CD14-positive monocyte (primary cell): Measurements from ENCODE around the gene SPARC. TPM values are rescaled to one million over a fixed set of nuclear protein-coding genes. Genes with fewer than 3 reads are reported as not detected.
A peak's percentile ranks its signal among the peaks of the same experiment; 100 is the strongest.

Experiments used
- DNase-seq, 3 donors: peaks; one replicate each; pipeline ENCODE4 v3.0.0-alpha.2; 2011 to 2022
- H2AFZ ChIP-seq: 2 replicates; pipeline ENCODE4 v1.6.0; 2012; ENCODE audit warnings: mild to moderate bottlenecking, low read depth, low read length, inconsistent platforms; ENCODE audit not compliant: insufficient read depth, poor library complexity, severe bottlenecking
- H3K27ac ChIP-seq, 2 donors: 1 replicate in 1 of 2; 2 replicates in 1 of 2; pipeline ENCODE4 v1.5.1; 2012 to 2013; ENCODE audit warnings: low read length in 2 of 2, control low read depth in 1 of 2, inconsistent platforms in 1 of 2, low read depth in 1 of 2, mild to moderate bottlenecking in 1 of 2
- H3K27me3 ChIP-seq, 2 donors: one replicate each; pipeline versions ENCODE4 v1.6.0 to v1.6.1; 2011 to 2013; ENCODE audit warnings: low read length in 2 of 2; ENCODE audit not compliant: control insufficient read depth in 2 of 2, insufficient read depth in 2 of 2
- H3K36me3 ChIP-seq, 2 donors: replicated peaks in 1 of 2; 1 replicate in 1 of 2; 2 replicates in 1 of 2; pipeline versions ENCODE4 v1.5.1 to v1.6.1; 2012 to 2013; ENCODE audit warnings: low read length in 2 of 2, control low read depth in 1 of 2, inconsistent platforms in 1 of 2, mild to moderate bottlenecking in 1 of 2; ENCODE audit not compliant: insufficient read depth in 2 of 2, control insufficient read depth in 1 of 2
- H3K4me1 ChIP-seq, 2 donors: 1 replicate in 1 of 2; 2 replicates in 1 of 2; pipeline versions ENCODE4 v1.5.1 to v1.6.1; 2012 to 2013; ENCODE audit warnings: low read length in 2 of 2, control low read depth in 1 of 2, inconsistent platforms in 1 of 2, mild to moderate bottlenecking in 1 of 2, moderate library complexity in 1 of 2; ENCODE audit not compliant: insufficient read depth in 2 of 2, control insufficient read depth in 1 of 2
- H3K4me2 ChIP-seq: replicated peaks from 2 replicates; pipeline ENCODE3; 2012; ENCODE audit warnings: low read length, moderate library complexity, mild to moderate bottlenecking; ENCODE audit not compliant: poor library complexity, severe bottlenecking; ENCODE audit errors: extremely low read depth
- H3K4me3 ChIP-seq, 3 experiments: fragments of 200-600 bp in 1 of 3; sonication (generic) in 1 of 3; replicated peaks in 1 of 3; 1 replicate in 2 of 3; 2 replicates in 1 of 3; pipeline ENCODE4 v1.5.1; 2011 to 2013; ENCODE audit warnings: low read length in 3 of 3, mild to moderate bottlenecking in 3 of 3, control low read depth in 2 of 3, low read depth in 2 of 3, inconsistent platforms in 1 of 3, moderate library complexity in 1 of 3
- H3K79me2 ChIP-seq: 2 replicates; pipeline ENCODE4 v1.6.0; 2012; ENCODE audit warnings: mild to moderate bottlenecking, control low read depth, inconsistent platforms, low read length, moderate library complexity; ENCODE audit not compliant: insufficient read depth
- H3K9ac ChIP-seq: 2 replicates; pipeline ENCODE4 v1.6.0; 2017; ENCODE audit warnings: low read length, mild to moderate bottlenecking; ENCODE audit not compliant: insufficient read depth, poor library complexity, severe bottlenecking
- H3K9me3 ChIP-seq, 2 donors: replicated peaks in 1 of 2; 1 replicate in 1 of 2; 2 replicates in 1 of 2; pipeline versions ENCODE4 v1.5.1 to v1.6.1; 2012 to 2013; ENCODE audit warnings: low read length in 2 of 2, control low read depth in 1 of 2; ENCODE audit not compliant: control insufficient read depth in 1 of 2, insufficient read depth in 1 of 2
- H4K20me1 ChIP-seq: 2 replicates; pipeline ENCODE4 v1.6.0; 2012; ENCODE audit warnings: mild to moderate bottlenecking, low read length, control low read depth, moderate library complexity; ENCODE audit not compliant: insufficient read depth
- H3K27ac Mint-ChIP-seq, 7 donors: one replicate each; pipeline ENCODE4 v1.8.0; 2020; ENCODE audit warnings: mild to moderate bottlenecking in 7 of 7, mixed read lengths in 7 of 7, moderate library complexity in 6 of 7, inconsistent platforms in 2 of 7
- H3K27me3 Mint-ChIP-seq, 3 donors: one replicate each; pipeline ENCODE4 v1.8.0; 2021 to 2022; ENCODE audit warnings: low read depth in 3 of 3, mild to moderate bottlenecking in 3 of 3, mixed read lengths in 3 of 3, moderate library complexity in 3 of 3, inconsistent platforms in 1 of 3
- H3K36me3 Mint-ChIP-seq, 2 donors: one replicate each; pipeline ENCODE4 v1.8.0; 2020; ENCODE audit warnings: mixed read lengths in 2 of 2, inconsistent platforms in 1 of 2, mild to moderate bottlenecking in 1 of 2
- H3K4me1 Mint-ChIP-seq: one replicate; pipeline ENCODE4 v1.8.0; 2020; ENCODE audit warnings: mild to moderate bottlenecking, mixed read lengths
- H3K4me3 Mint-ChIP-seq, 2 donors: one replicate each; pipeline ENCODE4 v1.8.0; 2020; ENCODE audit warnings: mild to moderate bottlenecking in 2 of 2, mixed read lengths in 2 of 2, moderate library complexity in 1 of 2
- H3K9me3 Mint-ChIP-seq, 7 donors: one replicate each; pipeline ENCODE4 v1.8.0; 2020 to 2022; ENCODE audit warnings: mixed read lengths in 7 of 7, mild to moderate bottlenecking in 6 of 7, moderate library complexity in 6 of 7, inconsistent platforms in 2 of 7
- WGBS: methylation state at CpG from one replicate; pipeline ENCODE4 v1.1.5; 2013; ENCODE audit warnings: missing lambda C conversion rate; ENCODE audit not compliant: insufficient coverage; 5-methylcytosine and 5-hydroxymethylcytosine counted together
- intact Hi-C, 2 donors: fragments of 100-400 bp; cut with micrococcal nuclease; formaldehyde crosslinking; loops; one replicate each; pipeline versions ENCODE4 v1.15.0 to v1.15.1; 2023
- polyA plus RNA-seq, 3 donors: library from polyadenylated mRNA; depleted of rRNA in 1 of 3; unstranded in 2 of 3; stranded (reverse) in 1 of 3; fragments of 300-500 nt in 2 of 3; fragments of >200 nt in 1 of 3; fragmentation: Illumina TruSeq in 2 of 3; gene quantifications; 1 replicate in 2 of 3; 2 replicates in 1 of 3; pipeline ENCODE4 v1.2.3, GENCODE V29; 2012 to 2021
- TF ChIP-seq, protein P1 (sequence below): fragments of 200-600 bp; IDR thresholded peaks from one replicate; pipeline ENCODE4 v1.8.0; 2022; ENCODE audit warnings: antibody characterized with exemption, mild to moderate bottlenecking

SPARC gene
- polyA plus RNA-seq, 3 donors, result 3.0 to 19.7 (median 10.7) TPM

DNA sequence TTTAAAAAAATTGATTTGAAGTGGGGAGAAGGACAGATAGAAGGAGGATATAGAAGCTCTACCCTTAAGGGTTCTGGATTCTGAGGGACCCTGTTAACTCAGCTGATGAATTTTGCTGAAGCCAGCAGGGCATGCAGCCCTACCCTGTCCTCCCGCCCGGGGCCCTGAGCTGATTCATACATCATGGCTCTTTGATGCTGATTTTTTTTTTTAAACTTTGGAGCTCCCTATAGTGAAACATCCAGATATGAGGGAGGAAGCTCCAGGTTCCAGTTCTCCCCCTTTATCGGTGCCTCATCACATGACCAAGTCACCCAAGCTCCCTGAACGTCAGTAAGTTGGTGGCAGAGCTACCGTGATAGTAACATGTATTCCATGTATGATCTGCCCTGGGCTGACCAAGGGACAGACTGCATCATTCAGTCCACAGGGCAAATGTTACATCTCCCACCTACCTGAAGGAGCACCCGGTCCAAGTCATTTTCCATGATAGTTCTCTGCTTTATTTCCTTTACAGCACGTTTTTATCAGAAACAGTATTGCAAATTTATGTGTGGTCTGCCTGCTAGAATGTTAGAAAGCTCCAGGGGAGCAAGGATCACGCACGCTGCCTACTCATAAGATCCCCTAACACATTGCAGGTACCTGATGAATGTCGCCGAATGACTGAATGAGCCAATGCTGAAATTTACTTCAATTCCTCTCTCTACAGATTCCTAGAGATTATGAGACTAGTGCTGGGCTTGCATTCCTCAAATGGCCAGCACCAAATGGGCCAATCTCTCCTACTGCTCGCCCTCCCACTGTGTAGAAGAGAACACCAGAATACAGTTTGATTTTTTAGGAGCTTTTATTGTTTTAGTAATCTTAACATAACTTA lies 25.9 kb downstream of the SPARC start:
- Mint-ChIP-seq H3K27me3 (peaks cover 1 to 4% (median 3%) of the 10 kb centered on the region in 3 donors), H3K36me3 (no peaks in the 10 kb centered on the region), H3K4me3 (no peak overlapping the region), H3K4me1 (peaks cover 42% of the 10 kb centered on the region), H3K9me3 (no peaks in the 10 kb centered on the region), H3K27ac (no peak overlapping the region)
- Histone ChIP-seq H3K9ac (no peak overlapping the region), H3K36me3 (no peaks in the 10 kb centered on the region), H3K4me3 (no peak overlapping the region), H3K4me1 (peaks cover 37% of the 10 kb centered on the region in 2 donors), H3K79me2 (no peaks in the 10 kb centered on the region), H3K9me3 (no peaks in the 10 kb centered on the region), H3K4me2 (no peak overlapping the region), H3K27ac (no peak overlapping the region), H3K27me3 (no peaks in the 10 kb centered on the region), H4K20me1 (no peaks in the 10 kb centered on the region), H2AFZ (no peak overlapping the region)
- intact Hi-C loops, result no loop called here
- no peak for DNase-seq
- TF ChIP-seq, protein P1, sequence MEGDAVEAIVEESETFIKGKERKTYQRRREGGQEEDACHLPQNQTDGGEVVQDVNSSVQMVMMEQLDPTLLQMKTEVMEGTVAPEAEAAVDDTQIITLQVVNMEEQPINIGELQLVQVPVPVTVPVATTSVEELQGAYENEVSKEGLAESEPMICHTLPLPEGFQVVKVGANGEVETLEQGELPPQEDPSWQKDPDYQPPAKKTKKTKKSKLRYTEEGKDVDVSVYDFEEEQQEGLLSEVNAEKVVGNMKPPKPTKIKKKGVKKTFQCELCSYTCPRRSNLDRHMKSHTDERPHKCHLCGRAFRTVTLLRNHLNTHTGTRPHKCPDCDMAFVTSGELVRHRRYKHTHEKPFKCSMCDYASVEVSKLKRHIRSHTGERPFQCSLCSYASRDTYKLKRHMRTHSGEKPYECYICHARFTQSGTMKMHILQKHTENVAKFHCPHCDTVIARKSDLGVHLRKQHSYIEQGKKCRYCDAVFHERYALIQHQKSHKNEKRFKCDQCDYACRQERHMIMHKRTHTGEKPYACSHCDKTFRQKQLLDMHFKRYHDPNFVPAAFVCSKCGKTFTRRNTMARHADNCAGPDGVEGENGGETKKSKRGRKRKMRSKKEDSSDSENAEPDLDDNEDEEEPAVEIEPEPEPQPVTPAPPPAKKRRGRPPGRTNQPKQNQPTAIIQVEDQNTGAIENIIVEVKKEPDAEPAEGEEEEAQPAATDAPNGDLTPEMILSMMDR, result no peak
- 86% methylated on average over 3 of the region's 12 CpGs for WGBS

DNA sequence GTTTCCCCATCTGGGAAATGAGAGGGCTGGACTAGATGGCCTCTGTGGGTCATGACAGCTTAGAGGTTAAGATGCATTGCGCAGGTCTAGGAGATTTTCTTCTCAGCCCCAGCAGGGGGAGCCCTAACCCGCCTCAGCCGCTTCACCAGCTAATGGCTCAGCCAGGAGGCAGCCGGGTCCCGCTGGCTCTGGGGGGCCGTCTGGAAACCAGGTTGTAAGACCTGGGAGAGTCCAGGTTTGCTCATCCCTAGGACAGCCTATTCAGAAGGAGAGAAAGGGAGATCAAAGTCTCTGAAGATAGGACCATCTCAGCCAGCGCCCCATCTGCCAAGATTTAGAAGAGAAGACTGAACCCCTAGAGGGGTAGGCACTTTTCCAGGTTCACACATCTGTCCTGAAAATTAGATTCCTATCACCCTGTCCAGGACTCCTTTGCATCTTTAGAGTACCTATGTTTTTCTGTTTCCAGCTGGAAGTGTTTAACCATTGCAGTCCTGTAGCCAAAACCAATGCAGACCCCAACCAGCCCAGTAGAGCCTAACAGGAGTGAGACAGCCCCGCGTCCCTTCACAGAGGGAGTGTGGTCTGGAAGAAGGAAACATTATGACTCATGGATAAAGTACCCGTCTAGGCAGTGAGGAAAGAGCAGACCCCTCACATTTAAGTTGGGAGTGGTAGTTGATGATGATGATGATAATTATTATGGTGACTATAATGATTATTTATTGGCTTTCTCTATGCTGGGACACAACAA lies 27.5 kb downstream of the SPARC start:
- Histone ChIP-seq H2AFZ (no peak overlapping the region), H3K36me3 (no peaks in the 10 kb centered on the region), H4K20me1 (no peaks in the 10 kb centered on the region), H3K79me2 (no peaks in the 10 kb centered on the region), H3K9me3 (no peaks in the 10 kb centered on the region), H3K27ac (no peak overlapping the region), H3K9ac (no peak overlapping the region), H3K27me3 (no peaks in the 10 kb centered on the region), H3K4me2 (peak overlapping the region; percentile 20), H3K4me1 (peaks cover 22% of the 10 kb centered on the region in 2 donors), H3K4me3 (no peak overlapping the region)
- Mint-ChIP-seq H3K9me3 (no peaks in the 10 kb centered on the region), H3K4me1 (peaks cover 27% of the 10 kb centered on the region), H3K36me3 (no peaks in the 10 kb centered on the region), H3K27me3 (peaks cover 1 to 4% (median 1%) of the 10 kb centered on the region in 3 donors), H3K27ac (no peak overlapping the region), H3K4me3 (no peak overlapping the region)
- TF ChIP-seq, protein P1, result peak; percentile 94
- WGBS, result 0% methylated on average over 6 of the region's 10 CpGs
- intact Hi-C loops, result loop anchor here (2.0 to 10.0 kb wide), 3 partner anchors 82 to 134 kb away; no protein-coding TSS in a partner anchor
- DNase-seq, result peak; percentile 64 to 85 (median 81)
